ENCODE measurements around the gene GJA3.

The GJA3 gene

GRCh38 chr13:20195801-20196200 is 34.9 kb upstream of the GJA3 start:
- in situ Hi-C loops (cut with HindIII; ENCODE audit: low sequenced_read_pairs), result loop anchor here (25.0 kb wide), 2 partner anchors 516 to 642 kb away; partner anchors contain the start of gene IL17D
- DNase-seq (ENCODE audit: low read depth), result no peak
- no peak overlapping the region for H3K4me3 ChIP-seq (ENCODE audit: low read depth, low read length)
- no peak for TF ChIP-seq CTCF (IDR thresholded peaks at IDR 0.05; ENCODE audit: low read depth, low read length, missing control alignments)

- H3K4me3 ChIP-seq (ENCODE audit: low read depth, low read length), result no peak overlapping the region
- no peak for TF ChIP-seq CTCF (IDR thresholded peaks at IDR 0.05; ENCODE audit: low read depth, low read length, missing control alignments)
- in situ Hi-C loops (cut with HindIII; ENCODE audit: low sequenced_read_pairs), result loop anchor here (25.0 kb wide), 2 partner anchors 518 to 643 kb away; partner anchors contain the start of gene IL17D
- DNase-seq (ENCODE audit: low read depth), result no peak
These were observed 33.2 kb upstream of the GJA3 start for GRCh38 chr13:20193907-20194631.

GRCh38 chr13:20193162-20193906 is 32.5 kb upstream of the GJA3 start:
- H3K4me3 ChIP-seq (ENCODE audit: low read depth, low read length), result peak overlapping the region; percentile 42
- TF ChIP-seq CTCF (IDR thresholded peaks at IDR 0.05; ENCODE audit: low read depth, low read length, missing control alignments), result no peak
- in situ Hi-C loops (cut with HindIII; ENCODE audit: low sequenced_read_pairs), result loop anchor here (25.0 kb wide), 2 partner anchors 519 to 644 kb away; partner anchors contain the start of gene IL17D
- DNase-seq (ENCODE audit: low read depth), result no peak

- no peak for TF ChIP-seq CTCF (IDR thresholded peaks at IDR 0.05; ENCODE audit: low read depth, low read length, missing control alignments)
- peak within 1 kb of the TSS; percentile 42 for H3K4me3 ChIP-seq (ENCODE audit: low read depth, low read length)
- in situ Hi-C loops (cut with HindIII; ENCODE audit: low sequenced_read_pairs), result loop anchor here (25.0 kb wide), 2 partner anchors 520 to 645 kb away; partner anchors contain the start of gene IL17D
- no peak for DNase-seq (ENCODE audit: low read depth)
These were observed 31.9 kb upstream of the GJA3 start, which contains the start of gene GJB2 for GRCh38 chr13:20192836-20193161. GJB2 (minus strand) TSS chr13:20192938; CDS start chr13:20189581, 3,357 bp downstream.

- in situ Hi-C loops (cut with HindIII; ENCODE audit: low sequenced_read_pairs), result loop anchor here (25.0 kb wide), 2 partner anchors 520 to 645 kb away; partner anchors contain the start of gene IL17D
- peak overlapping the region; percentile 42 for H3K4me3 ChIP-seq (ENCODE audit: low read depth, low read length)
- DNase-seq (ENCODE audit: low read depth), result no peak
- TF ChIP-seq CTCF (IDR thresholded peaks at IDR 0.05; ENCODE audit: low read depth, low read length, missing control alignments), result no peak
These were observed 31.4 kb upstream of the GJA3 start for GRCh38 chr13:20192158-20192835.

Measured in astrocyte of the cerebellum (primary cell).